ENCODE measurements around the gene RPL27A.
A peak's percentile ranks its signal among the peaks of the same experiment; 100 is the strongest.

RPL27A gene

GRCh38 chr11:8717876-8718753, 35.5 kb downstream of the RPL27A start:
- Histone ChIP-seq H3K9ac (ENCODE audit: low read length) (peak overlapping the region; percentile 64), H3K4me2 (ENCODE audit: low read length) (peak overlapping the region; percentile 92), H3K4me1 (ENCODE audit: low read length) (peaks cover 17% of the 10 kb centered on the region), H3K27ac (ENCODE audit: low read length) (peak overlapping the region; percentile 50), H3K36me3 (replicated peaks; ENCODE audit: low read depth, low read length) (no peaks in the 10 kb centered on the region), H3K4me3 (ENCODE audit: low read length) (peak overlapping the region; percentile 66), H3K9me3 (ENCODE audit: insufficient read depth, low read length) (no peaks in the 10 kb centered on the region), H3K79me2 (ENCODE audit: low read length) (no peaks in the 10 kb centered on the region), H4K20me1 (ENCODE audit: insufficient read depth, low read length) (no peaks in the 10 kb centered on the region), H2AFZ (ENCODE audit: low read depth, low read length) (peak overlapping the region; percentile 82; the same call in 1 of the 2 replicates), H3K27me3 (ENCODE audit: low read depth, low read length) (peaks cover 4% of the 10 kb centered on the region; the same call in 1 of the 2 replicates)
- no peak for TF ChIP-seq EZH2phosphoT487 (IDR thresholded peaks at IDR 0.05; ENCODE audit: low read depth)
- TF ChIP-seq CTCF (IDR thresholded peaks at IDR 0.05; ENCODE audit: low read depth, low read length), result no peak

GRCh38 chr11:8719211-8719649, 36.6 kb downstream of the RPL27A start:
- H2AFZ ChIP-seq (ENCODE audit: low read depth, low read length), result no peak overlapping the region
- H4K20me1 ChIP-seq (ENCODE audit: insufficient read depth, low read length), result no peaks in the 10 kb centered on the region
- no peaks in the 10 kb centered on the region for H3K9me3 ChIP-seq (ENCODE audit: insufficient read depth, low read length)
- peaks cover 17% of the 10 kb centered on the region for H3K4me1 ChIP-seq (ENCODE audit: low read length)
- TF ChIP-seq EZH2phosphoT487 (IDR thresholded peaks at IDR 0.05; ENCODE audit: low read depth) (no peak), CTCF (IDR thresholded peaks at IDR 0.05; ENCODE audit: low read depth, low read length) (no peak)
- no peak overlapping the region for H3K4me3 ChIP-seq (ENCODE audit: low read length)
- H3K9ac ChIP-seq (ENCODE audit: low read length), result no peak overlapping the region
- H3K27me3 ChIP-seq (ENCODE audit: low read depth, low read length), result peaks cover 4% of the 10 kb centered on the region; the same call in 1 of the 2 replicates
- no peaks in the 10 kb centered on the region for H3K79me2 ChIP-seq (ENCODE audit: low read length)
- no peak overlapping the region for H3K27ac ChIP-seq (ENCODE audit: low read length)
- H3K4me2 ChIP-seq (ENCODE audit: low read length), result no peak overlapping the region
- H3K36me3 ChIP-seq (replicated peaks; ENCODE audit: low read depth, low read length), result no peaks in the 10 kb centered on the region

- no peak overlapping the region for H3K4me3 ChIP-seq (ENCODE audit: low read length)
- no peaks in the 10 kb centered on the region for H3K36me3 ChIP-seq (replicated peaks; ENCODE audit: low read depth, low read length)
- no peak overlapping the region for H3K9ac ChIP-seq (ENCODE audit: low read length)
- peaks cover 17% of the 10 kb centered on the region for H3K4me1 ChIP-seq (ENCODE audit: low read length)
- no peak overlapping the region for H3K27ac ChIP-seq (ENCODE audit: low read length)
- no peaks in the 10 kb centered on the region for H3K79me2 ChIP-seq (ENCODE audit: low read length)
- H2AFZ ChIP-seq (ENCODE audit: low read depth, low read length), result no peak overlapping the region
- TF ChIP-seq EZH2phosphoT487 (IDR thresholded peaks at IDR 0.05; ENCODE audit: low read depth) (no peak), CTCF (IDR thresholded peaks at IDR 0.05; ENCODE audit: low read depth, low read length) (no peak)
- H3K27me3 ChIP-seq (ENCODE audit: low read depth, low read length), result peaks cover 4% of the 10 kb centered on the region; the same call in 1 of the 2 replicates
- no peak overlapping the region for H3K4me2 ChIP-seq (ENCODE audit: low read length)
- no peaks in the 10 kb centered on the region for H4K20me1 ChIP-seq (ENCODE audit: insufficient read depth, low read length)
- no peaks in the 10 kb centered on the region for H3K9me3 ChIP-seq (ENCODE audit: insufficient read depth, low read length)
Observed at GRCh38 chr11:8719721-8720120, 37.1 kb downstream of the RPL27A start.

GRCh38 chr11:8720352-8720751, 37.8 kb downstream of the RPL27A start:
- Histone ChIP-seq H4K20me1 (ENCODE audit: insufficient read depth, low read length) (no peaks in the 10 kb centered on the region), H3K27me3 (ENCODE audit: low read depth, low read length) (peaks cover 4% of the 10 kb centered on the region; the same call in 1 of the 2 replicates), H3K9me3 (ENCODE audit: insufficient read depth, low read length) (no peaks in the 10 kb centered on the region), H2AFZ (ENCODE audit: low read depth, low read length) (no peak overlapping the region), H3K79me2 (ENCODE audit: low read length) (no peaks in the 10 kb centered on the region), H3K4me1 (ENCODE audit: low read length) (peaks cover 17% of the 10 kb centered on the region), H3K27ac (ENCODE audit: low read length) (no peak overlapping the region), H3K4me3 (ENCODE audit: low read length) (no peak overlapping the region), H3K9ac (ENCODE audit: low read length) (no peak overlapping the region), H3K36me3 (replicated peaks; ENCODE audit: low read depth, low read length) (no peaks in the 10 kb centered on the region), H3K4me2 (ENCODE audit: low read length) (no peak overlapping the region)
- no peak for TF ChIP-seq CTCF (IDR thresholded peaks at IDR 0.05; ENCODE audit: low read depth, low read length)
- TF ChIP-seq EZH2phosphoT487 (IDR thresholded peaks at IDR 0.05; ENCODE audit: low read depth), result no peak

All from OCI-LY3 (cell line).